Cardiac muscle cell (in vitro differentiated cells and primary cell): ENCODE results near the gene DOHH. TPM values are rescaled to one million over a fixed set of nuclear protein-coding genes. Genes with fewer than 3 reads are reported as not detected.

ENCODE experiments used
- DNase-seq, 2 donors: peaks; one replicate each; pipeline versions ENCODE4 v3.0.0 to v3.0.0-alpha.2; 2010 to 2017; ENCODE audit warnings: low read depth in 1 of 2, low spot score in 1 of 2
- H3K27ac ChIP-seq: fragments of 200-600 bp; sonication (generic); 2 replicates; pipeline ENCODE4 v1.5.1; 2016
- H3K27me3 ChIP-seq: fragments of 200-600 bp; sonication (generic); 2 replicates; pipeline ENCODE4 v1.6.0; 2016; ENCODE audit warnings: control low read depth
- H3K36me3 ChIP-seq: fragments of 200-600 bp; sonication (generic); 2 replicates; pipeline ENCODE4 v1.5.1; 2016; ENCODE audit warnings: control low read depth
- H3K4me1 ChIP-seq: fragments of 200-600 bp; sonication (generic); 2 replicates; pipeline ENCODE4 v1.8.1; 2017; ENCODE audit warnings: low read depth, mild to moderate bottlenecking, mixed run types
- H3K4me3 ChIP-seq: fragments of 200-600 bp; sonication (generic); 2 replicates; pipeline ENCODE4 v1.5.1; 2016; ENCODE audit warnings: mild to moderate bottlenecking
- H3K9me3 ChIP-seq: fragments of 200-600 bp; sonication (generic); 2 replicates; pipeline ENCODE4 v1.5.1; 2017; ENCODE audit warnings: low read depth, mild to moderate bottlenecking, control low read depth
- polyA plus RNA-seq: library from polyadenylated mRNA; unstranded; fragments of >200 nt; fragmentation: Nextera tagmentation; extraction: Ambion mirVana; gene quantifications from 2 replicates; pipeline ENCODE4 v1.2.1, GENCODE V29; 2016
- total RNA-seq: library from RNA; depleted of rRNA; stranded (reverse); fragments of >200 nt; gene quantifications from 2 replicates; pipeline ENCODE4 v1.2.3, GENCODE V29; 2016
- TF ChIP-seq, protein P1 (sequence below): IDR thresholded peaks from 2 replicates; pipeline ENCODE4 v1.5.1; 2012; ENCODE audit warnings: low read depth, mild to moderate bottlenecking, low read length

The DOHH gene
- total and polyA plus RNA-seq, 2 experiments from 2014 or later: 16.2 to 21.0 TPM

DNA sequence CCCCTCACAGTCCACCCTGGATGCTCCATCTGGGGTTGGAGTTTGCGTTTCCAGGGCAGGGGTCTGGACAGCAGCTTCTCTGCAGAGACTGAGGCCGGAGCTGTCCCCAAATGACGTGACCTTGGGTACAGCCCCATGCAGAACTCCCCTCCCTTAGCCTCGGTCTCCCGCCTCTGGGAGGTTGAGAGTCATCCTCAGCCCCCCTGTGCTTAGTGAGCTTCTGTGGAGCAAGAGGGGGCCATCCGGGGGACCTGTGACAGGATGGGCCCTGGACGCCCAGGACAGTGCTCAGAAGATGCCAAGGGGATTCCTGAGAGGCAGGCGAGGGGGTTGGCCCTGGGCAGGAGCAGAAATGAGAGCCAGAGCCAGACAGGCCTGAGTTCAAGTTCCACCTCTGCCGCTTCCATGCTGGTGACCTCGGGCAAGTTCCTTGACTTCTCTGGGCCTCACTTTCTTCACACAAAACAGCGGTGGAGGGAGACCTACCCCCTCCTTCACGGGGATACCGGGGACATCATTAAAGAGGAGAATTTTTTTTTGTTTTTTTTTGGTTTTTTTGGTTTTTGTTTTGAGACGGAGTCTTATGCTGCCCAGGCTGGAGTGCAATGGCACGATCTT lies 40.4 kb downstream of the DOHH start:
- Histone ChIP-seq H3K9me3 (no peaks in the 10 kb centered on the region), H3K36me3 (no peaks in the 10 kb centered on the region), H3K4me1 (peaks cover 32% of the 10 kb centered on the region), H3K27ac (no peak overlapping the region), H3K27me3 (peaks cover 44% of the 10 kb centered on the region), H3K4me3 (no peak overlapping the region)
- TF ChIP-seq, protein P1, sequence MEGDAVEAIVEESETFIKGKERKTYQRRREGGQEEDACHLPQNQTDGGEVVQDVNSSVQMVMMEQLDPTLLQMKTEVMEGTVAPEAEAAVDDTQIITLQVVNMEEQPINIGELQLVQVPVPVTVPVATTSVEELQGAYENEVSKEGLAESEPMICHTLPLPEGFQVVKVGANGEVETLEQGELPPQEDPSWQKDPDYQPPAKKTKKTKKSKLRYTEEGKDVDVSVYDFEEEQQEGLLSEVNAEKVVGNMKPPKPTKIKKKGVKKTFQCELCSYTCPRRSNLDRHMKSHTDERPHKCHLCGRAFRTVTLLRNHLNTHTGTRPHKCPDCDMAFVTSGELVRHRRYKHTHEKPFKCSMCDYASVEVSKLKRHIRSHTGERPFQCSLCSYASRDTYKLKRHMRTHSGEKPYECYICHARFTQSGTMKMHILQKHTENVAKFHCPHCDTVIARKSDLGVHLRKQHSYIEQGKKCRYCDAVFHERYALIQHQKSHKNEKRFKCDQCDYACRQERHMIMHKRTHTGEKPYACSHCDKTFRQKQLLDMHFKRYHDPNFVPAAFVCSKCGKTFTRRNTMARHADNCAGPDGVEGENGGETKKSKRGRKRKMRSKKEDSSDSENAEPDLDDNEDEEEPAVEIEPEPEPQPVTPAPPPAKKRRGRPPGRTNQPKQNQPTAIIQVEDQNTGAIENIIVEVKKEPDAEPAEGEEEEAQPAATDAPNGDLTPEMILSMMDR: no peak
- DNase-seq: no peak

GRCh38 chr19:3459089-3459881 lies 41.2 kb downstream of the DOHH start:
- H3K27me3 ChIP-seq: peaks cover 39% of the 10 kb centered on the region
- H3K4me3 ChIP-seq: no peak overlapping the region
- H3K9me3 ChIP-seq: no peaks in the 10 kb centered on the region
- no peak overlapping the region for H3K27ac ChIP-seq
- no peaks in the 10 kb centered on the region for H3K36me3 ChIP-seq
- TF ChIP-seq, protein P1: no peak
- peak; percentile 60 to 96 for DNase-seq
- H3K4me1 ChIP-seq: peaks cover 32% of the 10 kb centered on the region

GRCh38 chr19:3458229-3459088 lies 42.0 kb downstream of the DOHH start:
- Histone ChIP-seq H3K9me3 (no peaks in the 10 kb centered on the region), H3K4me1 (peaks cover 24% of the 10 kb centered on the region), H3K27ac (no peak overlapping the region), H3K36me3 (peaks cover 3% of the 10 kb centered on the region), H3K27me3 (peaks cover 30% of the 10 kb centered on the region), H3K4me3 (no peak overlapping the region)
- DNase-seq: peak in 1 of 2 donors; percentile 39
- TF ChIP-seq, protein P1: no peak

DNA sequence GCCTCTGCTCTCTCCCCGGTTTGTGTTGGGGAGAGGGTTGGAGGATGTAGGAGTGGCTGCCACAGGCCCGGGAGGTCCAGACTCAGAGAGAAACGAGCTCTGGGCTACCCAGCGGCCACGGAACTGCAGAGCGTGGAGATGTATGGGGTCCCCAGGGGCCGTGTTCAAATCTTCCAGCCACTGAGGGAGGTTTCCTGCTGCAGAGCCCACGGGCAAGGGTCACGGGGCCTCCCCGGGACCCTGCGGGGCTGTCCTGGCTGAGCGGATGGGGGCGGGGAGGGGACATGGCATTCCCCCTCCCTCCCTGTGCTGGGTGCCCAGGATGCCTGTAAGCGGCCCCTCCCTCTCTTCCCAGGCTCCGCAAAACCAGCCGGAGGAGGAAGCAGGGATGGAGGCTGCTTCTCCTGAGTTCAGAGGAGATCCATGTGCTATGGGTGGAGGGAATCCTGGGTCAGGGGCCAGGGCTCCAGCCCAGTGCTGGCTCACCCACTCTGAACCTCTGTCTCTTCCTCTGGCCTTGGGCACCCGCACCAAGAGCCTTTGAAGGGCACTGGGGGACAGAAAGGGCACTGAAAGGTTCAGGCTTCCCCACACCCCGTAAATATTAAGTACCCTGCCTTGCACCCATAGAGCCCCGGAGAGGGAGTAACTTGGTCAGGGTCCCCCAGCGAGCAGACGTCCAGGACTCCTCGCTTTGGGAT lies 42.8 kb downstream of the DOHH start:
- Histone ChIP-seq H3K27me3 (peaks cover 23% of the 10 kb centered on the region), H3K27ac (no peak overlapping the region), H3K4me1 (peaks cover 19% of the 10 kb centered on the region), H3K36me3 (peaks cover 5% of the 10 kb centered on the region), H3K4me3 (no peak overlapping the region), H3K9me3 (no peaks in the 10 kb centered on the region)
- DNase-seq: peak in 1 of 2 donors; percentile 40
- TF ChIP-seq, protein P1: no peak
